Measurements from ENCODE around the gene ADAMTSL2.

DNA sequence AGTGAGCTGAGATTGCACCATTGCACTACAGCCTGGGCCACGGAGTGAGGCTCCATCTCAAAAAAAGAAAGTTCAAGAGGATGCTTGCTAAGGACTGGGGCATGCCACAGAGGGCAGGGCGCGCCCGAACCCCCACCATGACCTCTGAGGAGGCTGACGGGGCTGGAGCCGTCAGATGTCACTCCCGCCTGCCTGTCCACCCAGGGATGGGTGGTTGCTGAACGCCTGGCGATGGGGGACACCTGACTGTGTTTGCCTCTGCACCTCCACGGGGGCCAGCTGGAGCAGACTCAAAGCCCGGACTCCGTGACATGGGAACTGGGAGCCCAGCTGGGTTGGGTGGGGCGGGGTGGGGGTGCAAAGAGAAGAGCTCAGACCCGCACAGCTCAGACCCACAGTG is 31.9 kb downstream of the ADAMTSL2 start:
- TF ChIP-seq, protein P1, sequence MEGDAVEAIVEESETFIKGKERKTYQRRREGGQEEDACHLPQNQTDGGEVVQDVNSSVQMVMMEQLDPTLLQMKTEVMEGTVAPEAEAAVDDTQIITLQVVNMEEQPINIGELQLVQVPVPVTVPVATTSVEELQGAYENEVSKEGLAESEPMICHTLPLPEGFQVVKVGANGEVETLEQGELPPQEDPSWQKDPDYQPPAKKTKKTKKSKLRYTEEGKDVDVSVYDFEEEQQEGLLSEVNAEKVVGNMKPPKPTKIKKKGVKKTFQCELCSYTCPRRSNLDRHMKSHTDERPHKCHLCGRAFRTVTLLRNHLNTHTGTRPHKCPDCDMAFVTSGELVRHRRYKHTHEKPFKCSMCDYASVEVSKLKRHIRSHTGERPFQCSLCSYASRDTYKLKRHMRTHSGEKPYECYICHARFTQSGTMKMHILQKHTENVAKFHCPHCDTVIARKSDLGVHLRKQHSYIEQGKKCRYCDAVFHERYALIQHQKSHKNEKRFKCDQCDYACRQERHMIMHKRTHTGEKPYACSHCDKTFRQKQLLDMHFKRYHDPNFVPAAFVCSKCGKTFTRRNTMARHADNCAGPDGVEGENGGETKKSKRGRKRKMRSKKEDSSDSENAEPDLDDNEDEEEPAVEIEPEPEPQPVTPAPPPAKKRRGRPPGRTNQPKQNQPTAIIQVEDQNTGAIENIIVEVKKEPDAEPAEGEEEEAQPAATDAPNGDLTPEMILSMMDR (IDR thresholded peaks at IDR 0.05) = no peak
- no peak for TF ChIP-seq POLR2A (IDR thresholded peaks at IDR 0.05)

All from tibial nerve (tissue), 3 donors.